HG02870 (cell line): Measurements from ENCODE around the gene IL10RA.
"Not testable (repeated sequence)": the region's sequence is repeated elsewhere in the genome, so short reads cannot be mapped to it uniquely, and the experiment has no call there.

Source experiments
- ATAC-seq: cut with Tn5 transposase; IDR thresholded peaks from one replicate; pipeline ENCODE4 v1.9.1; 2021; ENCODE audit warnings: mild to moderate bottlenecking, moderate library complexity; ENCODE audit not compliant: unreplicated experiment

Gene IL10RA

GRCh38 chr11:118005224-118006152 lies 19.3 kb downstream of the IL10RA start:
- no peak for ATAC-seq

GRCh38 chr11:118006153-118006534 lies 19.9 kb downstream of the IL10RA start:
- no peak for ATAC-seq

GRCh38 chr11:118007040-118007439 lies 20.8 kb downstream of the IL10RA start:
- no peak for ATAC-seq

GRCh38 chr11:118007563-118008270 lies 21.5 kb downstream of the IL10RA start:
- not testable (repeated sequence) for ATAC-seq

GRCh38 chr11:118008271-118008911 lies 22.2 kb downstream of the IL10RA start:
- ATAC-seq: no peak

- no peak for ATAC-seq
These were observed 23.9 kb downstream of the IL10RA start for GRCh38 chr11:118009864-118010737.

GRCh38 chr11:118010738-118011461 lies 24.7 kb downstream of the IL10RA start:
- peak; percentile 75 for ATAC-seq

- no peak for ATAC-seq
These were observed 26.0 kb downstream of the IL10RA start for GRCh38 chr11:118012083-118012669.

GRCh38 chr11:118014022-118014421 lies 27.8 kb downstream of the IL10RA start:
- ATAC-seq: no peak

GRCh38 chr11:118015385-118015841 lies 29.2 kb downstream of the IL10RA start:
- ATAC-seq: no peak

- no peak for ATAC-seq
These were observed 29.9 kb downstream of the IL10RA start for GRCh38 chr11:118016104-118016503.

- no peak for ATAC-seq
These were observed 30.9 kb downstream of the IL10RA start for GRCh38 chr11:118017111-118017510.

- no peak for ATAC-seq
These were observed 31.6 kb downstream of the IL10RA start for GRCh38 chr11:118017631-118018315.

- ATAC-seq: no peak
These were observed 32.2 kb downstream of the IL10RA start for GRCh38 chr11:118018401-118018800.

- no peak for ATAC-seq
These were observed 35.0 kb downstream of the IL10RA start for GRCh38 chr11:118021146-118021545.

- ATAC-seq: no peak
These were observed 41.5 kb downstream of the IL10RA start for GRCh38 chr11:118027694-118028093.

GRCh38 chr11:118028626-118029025 lies 42.4 kb downstream of the IL10RA start:
- ATAC-seq: no peak

GRCh38 chr11:118033443-118033842 lies 47.2 kb downstream of the IL10RA start:
- ATAC-seq: no peak

- no peak for ATAC-seq
These were observed 55.9 kb downstream of the IL10RA start for GRCh38 chr11:118042141-118042540.
